ENCODE measurements around the gene MZT1. TPM values are rescaled to one million over a fixed set of nuclear protein-coding genes. Genes with fewer than 3 reads are reported as not detected.

MZT1 gene
- total RNA-seq, 4 donors from 2014 or later: 1.4 to 2.1 (median 1.7) TPM

- no peaks in the 10 kb centered on the region for H3K36me3 ChIP-seq
- no peaks in the 10 kb centered on the region for H3K27me3 ChIP-seq
- H3K4me1 ChIP-seq: no peaks in the 10 kb centered on the region
- no peak for DNase-seq
- no peak for TF ChIP-seq POLR2A (IDR thresholded peaks at IDR 0.05)
- TF ChIP-seq, protein P1, sequence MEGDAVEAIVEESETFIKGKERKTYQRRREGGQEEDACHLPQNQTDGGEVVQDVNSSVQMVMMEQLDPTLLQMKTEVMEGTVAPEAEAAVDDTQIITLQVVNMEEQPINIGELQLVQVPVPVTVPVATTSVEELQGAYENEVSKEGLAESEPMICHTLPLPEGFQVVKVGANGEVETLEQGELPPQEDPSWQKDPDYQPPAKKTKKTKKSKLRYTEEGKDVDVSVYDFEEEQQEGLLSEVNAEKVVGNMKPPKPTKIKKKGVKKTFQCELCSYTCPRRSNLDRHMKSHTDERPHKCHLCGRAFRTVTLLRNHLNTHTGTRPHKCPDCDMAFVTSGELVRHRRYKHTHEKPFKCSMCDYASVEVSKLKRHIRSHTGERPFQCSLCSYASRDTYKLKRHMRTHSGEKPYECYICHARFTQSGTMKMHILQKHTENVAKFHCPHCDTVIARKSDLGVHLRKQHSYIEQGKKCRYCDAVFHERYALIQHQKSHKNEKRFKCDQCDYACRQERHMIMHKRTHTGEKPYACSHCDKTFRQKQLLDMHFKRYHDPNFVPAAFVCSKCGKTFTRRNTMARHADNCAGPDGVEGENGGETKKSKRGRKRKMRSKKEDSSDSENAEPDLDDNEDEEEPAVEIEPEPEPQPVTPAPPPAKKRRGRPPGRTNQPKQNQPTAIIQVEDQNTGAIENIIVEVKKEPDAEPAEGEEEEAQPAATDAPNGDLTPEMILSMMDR (IDR thresholded peaks at IDR 0.05): no peak
- peaks cover 0 to 5% (median 0%) of the 10 kb centered on the region in 4 donors for H3K9me3 ChIP-seq
- H3K4me3 ChIP-seq: no peak overlapping the region
- H3K27ac ChIP-seq: no peak overlapping the region
These were observed 33.1 kb downstream of the MZT1 start for GRCh38 chr13:72694314-72694713.

- H3K27me3 ChIP-seq: no peaks in the 10 kb centered on the region
- no peak overlapping the region for H3K27ac ChIP-seq
- TF ChIP-seq, protein P1 (IDR thresholded peaks at IDR 0.05): no peak
- no peak for TF ChIP-seq POLR2A (IDR thresholded peaks at IDR 0.05)
- H3K36me3 ChIP-seq: no peaks in the 10 kb centered on the region
- no peak for DNase-seq
- no peak overlapping the region for H3K4me3 ChIP-seq
- H3K9me3 ChIP-seq: peaks cover 0 to 5% (median 0%) of the 10 kb centered on the region in 4 donors
- H3K4me1 ChIP-seq: no peaks in the 10 kb centered on the region
These were observed 33.6 kb downstream of the MZT1 start for GRCh38 chr13:72693832-72694231.

GRCh38 chr13:72692884-72693514 is 34.4 kb downstream of the MZT1 start:
- Histone ChIP-seq H3K9me3 (peaks cover 0 to 5% (median 0%) of the 10 kb centered on the region in 4 donors), H3K27me3 (no peaks in the 10 kb centered on the region), H3K4me1 (no peaks in the 10 kb centered on the region), H3K36me3 (no peaks in the 10 kb centered on the region), H3K4me3 (no peak overlapping the region), H3K27ac (no peak overlapping the region)
- DNase-seq: no peak
- no peak for TF ChIP-seq POLR2A (IDR thresholded peaks at IDR 0.05)
- TF ChIP-seq, protein P1 (IDR thresholded peaks at IDR 0.05): no peak

GRCh38 chr13:72689181-72689696 is 38.2 kb downstream of the MZT1 start:
- H3K4me1 ChIP-seq: no peaks in the 10 kb centered on the region
- no peak overlapping the region for H3K27ac ChIP-seq
- no peaks in the 10 kb centered on the region for H3K27me3 ChIP-seq
- H3K4me3 ChIP-seq: no peak overlapping the region
- DNase-seq: no peak
- H3K36me3 ChIP-seq: no peaks in the 10 kb centered on the region
- TF ChIP-seq, protein P1 (IDR thresholded peaks at IDR 0.05): no peak
- no peak for TF ChIP-seq POLR2A (IDR thresholded peaks at IDR 0.05)
- H3K9me3 ChIP-seq: peaks cover 0 to 5% (median 0%) of the 10 kb centered on the region in 4 donors

DNA sequence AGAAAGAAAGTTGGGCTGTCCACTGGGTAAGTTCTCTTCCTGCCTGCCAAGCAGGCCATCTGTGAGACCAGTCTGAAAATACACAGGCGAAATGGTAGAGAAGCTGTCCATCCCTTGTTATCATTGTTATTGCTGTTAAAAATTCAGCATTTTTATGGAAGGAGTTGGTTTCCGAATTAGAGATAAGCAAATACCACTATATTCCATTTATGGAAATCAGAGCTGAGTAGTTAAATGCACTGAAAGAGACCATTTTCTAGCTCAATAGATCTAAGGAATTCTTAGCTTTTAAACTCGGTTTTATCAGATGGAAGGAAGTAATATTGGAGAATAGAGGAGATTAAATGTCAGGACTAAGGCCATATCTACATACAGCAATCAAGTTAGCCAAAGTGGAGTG is 40.7 kb downstream of the MZT1 start:
- no peaks in the 10 kb centered on the region for H3K36me3 ChIP-seq
- H3K9me3 ChIP-seq: no peaks in the 10 kb centered on the region
- no peak overlapping the region for H3K4me3 ChIP-seq
- H3K27ac ChIP-seq: no peak overlapping the region
- H3K4me1 ChIP-seq: no peaks in the 10 kb centered on the region
- DNase-seq: no peak
- H3K27me3 ChIP-seq: no peaks in the 10 kb centered on the region
- TF ChIP-seq POLR2A (IDR thresholded peaks at IDR 0.05): no peak
- TF ChIP-seq, protein P1 (IDR thresholded peaks at IDR 0.05): no peak
